Adipocyte (in vitro differentiated cells): ENCODE measurements around the gene GHRHR.

Experiments used
- DNase-seq: peaks from one replicate; pipeline ENCODE4 v3.0.0-alpha.2; 2015; ENCODE audit warnings: low read depth
- H3K27me3 ChIP-seq: replicated peaks from 2 replicates; pipeline ENCODE4 v1.7.0; 2013; ENCODE audit warnings: mild to moderate bottlenecking, low read length, moderate library complexity; ENCODE audit not compliant: control insufficient read depth, insufficient read depth
- H3K36me3 ChIP-seq: 2 replicates; pipeline ENCODE4 v1.7.0; 2013; ENCODE audit warnings: low read length, mild to moderate bottlenecking, moderate library complexity; ENCODE audit not compliant: control insufficient read depth, insufficient read depth, severe bottlenecking
- H3K4me1 ChIP-seq: 2 replicates; pipeline ENCODE4 v1.7.0; 2013; ENCODE audit warnings: mild to moderate bottlenecking, low read length, moderate library complexity; ENCODE audit not compliant: control insufficient read depth, insufficient read depth
- H3K4me3 ChIP-seq: 2 replicates; pipeline ENCODE4 v1.7.0; 2013; ENCODE audit warnings: mild to moderate bottlenecking, low read length, moderate library complexity
- H3K9ac ChIP-seq: 2 replicates; pipeline ENCODE4 v1.7.0; 2013; ENCODE audit warnings: mild to moderate bottlenecking, low read length, moderate library complexity
- H3K9me3 ChIP-seq: 2 replicates; pipeline ENCODE4 v1.7.0; 2013; ENCODE audit warnings: mild to moderate bottlenecking, low read length, moderate library complexity; ENCODE audit not compliant: control insufficient read depth

The GHRHR gene

GRCh38 chr7:30937416-30937815, 26.3 kb upstream of the GHRHR start:
- no peak overlapping the region for H3K9ac ChIP-seq
- no peaks in the 10 kb centered on the region for H3K9me3 ChIP-seq
- H3K36me3 ChIP-seq, result no peaks in the 10 kb centered on the region
- no peaks in the 10 kb centered on the region for H3K4me1 ChIP-seq
- peaks cover 28% of the 10 kb centered on the region for H3K27me3 ChIP-seq
- DNase-seq, result no peak
- no peak overlapping the region for H3K4me3 ChIP-seq

- H3K4me1 ChIP-seq, result no peaks in the 10 kb centered on the region
- DNase-seq, result peak; percentile 78
- peaks cover 30% of the 10 kb centered on the region for H3K27me3 ChIP-seq
- H3K36me3 ChIP-seq, result no peaks in the 10 kb centered on the region
- H3K9me3 ChIP-seq, result peaks cover 8% of the 10 kb centered on the region
- H3K4me3 ChIP-seq, result peak overlapping the region; percentile 67
- peak overlapping the region; percentile 48 for H3K9ac ChIP-seq
These were observed 25.1 kb upstream of the GHRHR start for GRCh38 chr7:30938435-30939316.

GRCh38 chr7:30941582-30942323, 22.0 kb upstream of the GHRHR start:
- Histone ChIP-seq H3K9ac (no peak overlapping the region), H3K4me1 (no peaks in the 10 kb centered on the region), H3K4me3 (no peak overlapping the region), H3K9me3 (peaks cover 30% of the 10 kb centered on the region), H3K36me3 (no peaks in the 10 kb centered on the region), H3K27me3 (peaks cover 30% of the 10 kb centered on the region)
- no peak for DNase-seq

- DNase-seq, result no peak
- Histone ChIP-seq H3K27me3 (peaks cover 13% of the 10 kb centered on the region), H3K4me1 (no peaks in the 10 kb centered on the region), H3K4me3 (no peak overlapping the region), H3K36me3 (no peaks in the 10 kb centered on the region), H3K9me3 (peaks cover 30% of the 10 kb centered on the region), H3K9ac (no peak overlapping the region)
These were observed 13.6 kb upstream of the GHRHR start for GRCh38 chr7:30950197-30950596.

GRCh38 chr7:30954914-30955313, 8.8 kb upstream of the GHRHR start:
- Histone ChIP-seq H3K27me3 (peaks cover 2% of the 10 kb centered on the region), H3K36me3 (no peaks in the 10 kb centered on the region), H3K4me3 (no peak overlapping the region), H3K9ac (no peak overlapping the region), H3K9me3 (peaks cover 36% of the 10 kb centered on the region), H3K4me1 (no peaks in the 10 kb centered on the region)
- no peak for DNase-seq

DNA sequence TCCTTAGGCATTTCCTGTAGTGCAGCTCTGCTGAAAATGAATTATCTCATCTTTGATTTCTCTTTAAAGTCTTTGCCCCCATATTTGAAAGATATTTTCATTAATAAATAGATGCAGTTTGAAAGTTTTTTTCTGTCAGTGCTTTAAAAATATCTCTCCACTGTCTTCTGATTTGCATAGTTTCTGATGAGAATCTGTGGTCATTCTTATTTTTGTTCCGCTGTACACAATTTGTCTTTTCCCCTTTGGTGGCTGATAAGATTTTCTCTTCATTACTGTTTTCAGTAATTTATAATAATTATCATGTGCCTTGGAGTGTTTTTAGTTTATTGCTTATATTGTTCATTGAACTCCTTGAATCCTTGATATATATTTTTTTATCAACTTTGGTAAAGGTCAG, 7.0 kb upstream of the GHRHR start:
- Histone ChIP-seq H3K36me3 (no peaks in the 10 kb centered on the region), H3K4me1 (no peaks in the 10 kb centered on the region), H3K9me3 (peaks cover 31% of the 10 kb centered on the region), H3K27me3 (no peaks in the 10 kb centered on the region), H3K9ac (no peak overlapping the region), H3K4me3 (no peak overlapping the region)
- DNase-seq, result no peak

- Histone ChIP-seq H3K36me3 (no peaks in the 10 kb centered on the region), H3K4me3 (no peak overlapping the region), H3K27me3 (peaks cover 40% of the 10 kb centered on the region), H3K9ac (no peak overlapping the region), H3K4me1 (no peaks in the 10 kb centered on the region), H3K9me3 (peaks cover 3% of the 10 kb centered on the region)
- DNase-seq, result no peak
These were observed 1.6 kb downstream of the GHRHR start for GRCh38 chr7:30965372-30965771.

- no peaks in the 10 kb centered on the region for H3K36me3 ChIP-seq
- no peaks in the 10 kb centered on the region for H3K4me1 ChIP-seq
- H3K27me3 ChIP-seq, result peaks cover 44% of the 10 kb centered on the region
- no peak overlapping the region for H3K9ac ChIP-seq
- peaks cover 3% of the 10 kb centered on the region for H3K9me3 ChIP-seq
- no peak for DNase-seq
- no peak overlapping the region for H3K4me3 ChIP-seq
These were observed 2.1 kb downstream of the GHRHR start for GRCh38 chr7:30965883-30966282.

GRCh38 chr7:30968294-30968693, 4.5 kb downstream of the GHRHR start:
- H3K4me3 ChIP-seq, result no peak overlapping the region
- DNase-seq, result no peak
- H3K36me3 ChIP-seq, result no peaks in the 10 kb centered on the region
- no peak overlapping the region for H3K9ac ChIP-seq
- no peaks in the 10 kb centered on the region for H3K9me3 ChIP-seq
- peaks cover 61% of the 10 kb centered on the region for H3K27me3 ChIP-seq
- H3K4me1 ChIP-seq, result no peaks in the 10 kb centered on the region

DNA sequence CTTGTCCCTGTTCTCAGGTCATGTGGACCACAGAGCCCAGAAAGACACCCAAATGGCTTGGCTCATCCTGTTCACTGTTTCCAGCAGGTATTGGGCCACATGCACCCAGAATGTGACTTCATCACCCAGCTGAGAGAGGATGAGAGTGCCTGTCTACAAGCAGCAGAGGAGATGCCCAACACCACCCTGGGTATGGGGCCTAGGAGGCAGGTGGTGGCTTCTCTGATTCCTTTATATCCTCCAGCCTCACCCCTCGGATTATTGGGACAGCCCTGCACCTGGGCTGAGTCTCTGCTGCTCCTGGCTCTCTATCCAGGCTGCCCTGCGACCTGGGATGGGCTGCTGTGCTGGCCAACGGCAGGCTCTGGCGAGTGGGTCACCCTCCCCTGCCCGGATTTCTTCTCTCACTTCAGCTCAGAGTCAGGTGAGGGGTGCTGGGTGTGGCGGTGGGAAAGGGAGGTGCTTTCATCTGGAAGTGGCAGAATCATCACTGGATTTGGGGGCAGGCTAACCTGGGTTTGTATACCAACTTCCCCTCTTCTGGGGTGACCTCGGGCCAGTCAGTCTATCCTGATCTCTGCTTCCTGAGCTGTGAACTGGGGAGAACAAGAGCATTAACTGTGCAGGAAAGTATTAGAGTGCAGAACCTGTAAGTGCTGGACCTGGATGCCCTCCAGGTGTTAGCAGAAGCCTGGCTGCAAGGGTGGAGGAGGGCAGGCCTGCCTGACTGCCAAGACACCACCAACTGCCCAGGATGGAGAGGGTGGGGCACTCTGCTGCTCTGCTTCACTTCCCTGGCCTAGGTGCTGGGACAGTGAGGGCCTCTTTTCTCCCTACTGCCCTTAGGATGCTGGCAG, 5.2 kb downstream of the GHRHR start:
- no peak overlapping the region for H3K4me3 ChIP-seq
- H3K36me3 ChIP-seq, result no peaks in the 10 kb centered on the region
- no peak for DNase-seq
- peaks cover 56% of the 10 kb centered on the region for H3K27me3 ChIP-seq
- no peak overlapping the region for H3K9ac ChIP-seq
- H3K9me3 ChIP-seq, result no peaks in the 10 kb centered on the region
- H3K4me1 ChIP-seq, result no peaks in the 10 kb centered on the region

DNA sequence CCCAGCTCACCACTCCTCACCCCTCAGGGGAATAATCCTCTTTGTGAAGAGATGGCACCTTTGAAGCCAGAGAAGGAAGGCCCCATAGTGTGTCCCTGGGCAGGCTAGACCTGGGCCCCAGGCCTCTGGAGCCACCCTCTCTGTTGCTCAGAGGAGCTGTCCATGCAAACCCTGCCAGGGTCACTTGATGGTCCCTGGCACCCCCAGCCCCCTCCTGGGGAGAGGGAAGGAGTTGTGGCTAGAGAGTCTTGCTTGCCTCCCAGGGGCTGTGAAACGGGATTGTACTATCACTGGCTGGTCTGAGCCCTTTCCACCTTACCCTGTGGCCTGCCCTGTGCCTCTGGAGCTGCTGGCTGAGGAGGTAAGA, 5.8 kb downstream of the GHRHR start:
- Histone ChIP-seq H3K9ac (no peak overlapping the region), H3K27me3 (peaks cover 50% of the 10 kb centered on the region), H3K9me3 (no peaks in the 10 kb centered on the region), H3K4me1 (no peaks in the 10 kb centered on the region), H3K36me3 (no peaks in the 10 kb centered on the region), H3K4me3 (no peak overlapping the region)
- DNase-seq, result no peak
